IMR-90 (cell line): ENCODE measurements around the gene UPK3A. TPM values are rescaled to one million over a fixed set of nuclear protein-coding genes. Genes with fewer than 3 reads are reported as not detected.

ENCODE experiments used
- ATAC-seq: fragments of 200-7000 bp; cut with Tn5 transposase; 2 replicates; pipeline ENCODE4 v1.9.1; 2020; ENCODE audit warnings: low read depth, mild to moderate bottlenecking, moderate library complexity
- BruUV-seq: library from RNA; stranded (reverse); fragments of 400-500 nt; replicated peaks from 2 replicates; lab custom pipeline; 2021; lab: Mats Ljungman, UMichigan
- CTCF ChIA-PET: fragments of 300-600 bp; formaldehyde crosslinking; extraction: SDS; loops from one replicate; lab custom pipeline; 2021; ENCODE audit warnings: antibody characterized with exemption; lab: Yijun Ruan, JAX
- POLR2A ChIA-PET: fragments of 300-600 bp; sonication (Branson Sonifier 250); formaldehyde crosslinking; loops from one replicate; lab custom pipeline; 2022; ENCODE audit warnings: antibody characterized with exemption; ENCODE audit not compliant: unreplicated experiment; lab: Charles Lee
- DNase-seq: peaks from one replicate; pipeline ENCODE4 v3.0.0; 2013
- H2AFZ ChIP-seq: replicated peaks from 2 replicates; pipeline ENCODE3; 2013; ENCODE audit warnings: low read length, mild to moderate bottlenecking; ENCODE audit not compliant: poor library complexity
- H2AK5ac ChIP-seq: 2 replicates; pipeline ENCODE4 v1.6.1; 2013; ENCODE audit warnings: low read depth, low read length, inconsistent platforms
- H2AK9ac ChIP-seq: replicated peaks from 2 replicates; pipeline ENCODE3; 2013; ENCODE audit warnings: mild to moderate bottlenecking, low read depth, low read length, moderate library complexity; ENCODE audit not compliant: poor library complexity
- H2BK120ac ChIP-seq: 2 replicates; pipeline ENCODE4 v1.6.1; 2013; ENCODE audit warnings: low read depth, low read length, inconsistent platforms
- H2BK15ac ChIP-seq: 3 replicates; pipeline ENCODE4 v1.6.1; 2013; ENCODE audit warnings: low read depth, low read length, inconsistent platforms
- H2BK20ac ChIP-seq: 2 replicates; pipeline ENCODE4 v1.6.1; 2013; ENCODE audit warnings: low read depth, mild to moderate bottlenecking, inconsistent platforms, low read length, moderate library complexity
- H2BK5ac ChIP-seq: 2 replicates; pipeline ENCODE4 v1.6.1; 2013; ENCODE audit warnings: mild to moderate bottlenecking, low read depth, low read length, inconsistent platforms; ENCODE audit not compliant: poor library complexity, severe bottlenecking
- H3K14ac ChIP-seq: replicated peaks from 2 replicates; pipeline ENCODE4 v1.6.1; 2013; ENCODE audit warnings: low read depth, low read length, inconsistent platforms
- H3K18ac ChIP-seq: 2 replicates; pipeline ENCODE4 v1.6.1; 2013; ENCODE audit warnings: low read depth, low read length, control low read depth
- H3K23ac ChIP-seq: 2 replicates; pipeline ENCODE4 v1.6.1; 2013; ENCODE audit warnings: low read depth, low read length, inconsistent platforms
- H3K27ac ChIP-seq: 2 replicates; pipeline ENCODE4 v1.5.1; 2013; ENCODE audit warnings: mild to moderate bottlenecking, control low read depth, low read length; ENCODE audit not compliant: insufficient read depth
- H3K27me3 ChIP-seq: 2 replicates; pipeline ENCODE4 v1.6.1; 2013; ENCODE audit warnings: low read length; ENCODE audit not compliant: control insufficient read depth, insufficient read depth
- H3K36me3 ChIP-seq: 2 replicates; pipeline ENCODE4 v1.6.1; 2013; ENCODE audit warnings: low read length, mixed read lengths; ENCODE audit not compliant: control insufficient read depth, insufficient read depth
- H3K4ac ChIP-seq: 2 replicates; pipeline ENCODE4 v1.6.1; 2013; ENCODE audit warnings: low read depth, low read length, inconsistent platforms
- H3K4me1 ChIP-seq: 2 replicates; pipeline ENCODE4 v1.6.1; 2013; ENCODE audit warnings: low read length, mixed read lengths; ENCODE audit not compliant: control insufficient read depth, insufficient read depth
- H3K4me2 ChIP-seq: 2 replicates; pipeline ENCODE4 v1.6.1; 2013; ENCODE audit warnings: low read depth, mild to moderate bottlenecking, control low read depth, low read length, moderate library complexity
- H3K4me3 ChIP-seq: 2 replicates; pipeline ENCODE4 v1.5.1; 2013; ENCODE audit warnings: low read depth, mild to moderate bottlenecking, control low read depth, low read length, moderate library complexity; ENCODE audit not compliant: insufficient read depth
- H3K56ac ChIP-seq: 2 replicates; pipeline ENCODE4 v1.6.1; 2013; ENCODE audit warnings: low read length, inconsistent platforms; ENCODE audit not compliant: insufficient read depth; ENCODE audit errors: extremely low read depth
- H3K79me1 ChIP-seq, 2 experiments: 2 replicates each; pipeline ENCODE4 v1.6.1; 2013; ENCODE audit warnings: low read length in 2 of 2, inconsistent platforms in 1 of 2, low read depth in 1 of 2
- H3K9ac ChIP-seq: 2 replicates; pipeline ENCODE4 v1.6.1; 2013; ENCODE audit warnings: low read depth, low read length, control low read depth
- H3K9me1 ChIP-seq: 2 replicates; pipeline ENCODE4 v1.6.1; 2013; ENCODE audit warnings: low read length, inconsistent platforms; ENCODE audit not compliant: insufficient read depth
- H3K9me3 ChIP-seq: 2 replicates; pipeline ENCODE4 v1.6.1; 2013; ENCODE audit warnings: low read length; ENCODE audit not compliant: control insufficient read depth, insufficient read depth
- H4K20me1 ChIP-seq: 2 replicates; pipeline ENCODE4 v1.6.1; 2013; ENCODE audit warnings: low read length, inconsistent platforms; ENCODE audit not compliant: insufficient read depth
- H4K5ac ChIP-seq: 2 replicates; pipeline ENCODE4 v1.6.1; 2013; ENCODE audit warnings: mild to moderate bottlenecking, low read depth, low read length, control low read depth
- H4K8ac ChIP-seq, 2 experiments: 2 replicates each; pipeline ENCODE4 v1.6.1; 2013; ENCODE audit warnings: low read depth in 2 of 2, low read length in 2 of 2, control low read depth in 1 of 2, inconsistent platforms in 1 of 2
- H4K91ac ChIP-seq: 2 replicates; pipeline ENCODE4 v1.6.1; 2013; ENCODE audit warnings: low read depth, low read length, inconsistent platforms; ENCODE audit not compliant: insufficient read depth
- BHLHE40 ChIP-seq: fragments of 150-350 bp; IDR thresholded peaks from 2 replicates; pipeline ENCODE4 v1.6.1; 2016; ENCODE audit warnings: mild to moderate bottlenecking, low read depth, low read length
- CEBPB ChIP-seq: IDR thresholded peaks from 2 replicates; pipeline ENCODE4 v1.6.1; 2012; ENCODE audit warnings: low read depth, low read length, improper control_type of control experiment
- CHD1 ChIP-seq: IDR thresholded peaks from 2 replicates; pipeline ENCODE4 v1.6.1; 2012; ENCODE audit warnings: low read depth, low read length, improper control_type of control experiment
- FOS ChIP-seq: fragments of 150-350 bp; IDR thresholded peaks from 2 replicates; pipeline ENCODE4 v1.6.1; 2016; ENCODE audit warnings: low read depth, low read length
- MAFK ChIP-seq: IDR thresholded peaks from 2 replicates; pipeline ENCODE4 v1.6.1; 2012; ENCODE audit warnings: low read depth, low read length, improper control_type of control experiment
- NFE2L2 ChIP-seq: fragments of 150-350 bp; IDR thresholded peaks from 2 replicates; pipeline ENCODE4 v1.6.1; 2016; ENCODE audit warnings: low read depth, mild to moderate bottlenecking, low read length
- RAD21 ChIP-seq: IDR thresholded peaks from 2 replicates; pipeline ENCODE4 v1.6.1; 2012; ENCODE audit warnings: low read length, improper control_type of control experiment
- RCOR1 ChIP-seq: IDR thresholded peaks from 2 replicates; pipeline ENCODE4 v1.6.1; 2012; ENCODE audit warnings: mild to moderate bottlenecking, low read length, improper control_type of control experiment; ENCODE audit not compliant: insufficient replicate concordance
- RFX5 ChIP-seq: IDR thresholded peaks from 2 replicates; pipeline ENCODE4 v1.8.0; 2012; ENCODE audit warnings: low read depth, mild to moderate bottlenecking, low read length, moderate library complexity
- WGBS, 2 experiments: methylation state at CpG; one replicate each; pipeline versions ENCODE4 v1.1.5 to v1.1.7; 2013; ENCODE audit warnings: missing lambda C conversion rate in 2 of 2; ENCODE audit not compliant: insufficient read length in 1 of 2; ENCODE audit errors: extremely low coverage in 2 of 2; 5-methylcytosine and 5-hydroxymethylcytosine counted together
- dilution Hi-C: fragments of 300-500 bp; cut with HindIII; formaldehyde crosslinking; loops from one replicate; pipeline ENCODE4 v1.14.3; 2018; ENCODE audit warnings: low sequenced_read_pairs; ENCODE audit not compliant: unreplicated experiment
- in situ Hi-C: fragments of 300-500 bp; cut with MboI; formaldehyde crosslinking; loops from 3 replicates; pipeline ENCODE4 v1.14.3; 2019; ENCODE audit warnings: low sequenced_read_pairs, inconsistent platforms, mixed read lengths
- intact Hi-C: fragments of 100-400 bp; cut with micrococcal nuclease; formaldehyde crosslinking; loops from 2 replicates; pipeline ENCODE4 v1.10.0; 2022
- polyA plus RNA-seq, 3 experiments: library from polyadenylated mRNA; depleted of rRNA; stranded (reverse); fragments of >200 nt; gene quantifications; 2 replicates each; pipeline ENCODE4 v1.2.3, GENCODE V29; 2012; ENCODE audit warnings: low replicate concordance in 1 of 3
- total RNA-seq: library from RNA; depleted of rRNA; stranded (reverse); fragments of >200 nt; gene quantifications from 2 replicates; pipeline ENCODE4 v1.2.3, GENCODE V29; 2012
- TF ChIP-seq, protein P1 (sequence below): conservative IDR thresholded peaks from 2 replicates; pipeline ENCODE4 v1.5.1; 2012; ENCODE audit warnings: mild to moderate bottlenecking, low read depth, low read length, improper control_type of control experiment
- TF ChIP-seq, protein P2 (sequence below): fragments of 150-350 bp; IDR thresholded peaks from 2 replicates; pipeline ENCODE4 v1.6.1; 2016; ENCODE audit warnings: low read depth, mild to moderate bottlenecking, low read length, moderate library complexity, borderline replicate concordance

UPK3A gene
- total and polyA plus RNA-seq, 2 of the 4 experiments (the other 2 are of a cell fraction), result not detected

GRCh38 chr22:45324311-45324711 lies 39.6 kb downstream of the UPK3A start:
- no peak overlapping the region for H3K4me3 ChIP-seq
- H3K9me1 ChIP-seq, result peaks cover 21% of the 10 kb centered on the region
- no peak overlapping the region for H4K91ac ChIP-seq
- no peak overlapping the region for H4K8ac ChIP-seq
- H3K23ac ChIP-seq, result no peak overlapping the region
- no peak overlapping the region for H2AFZ ChIP-seq
- H3K14ac ChIP-seq, result no peak overlapping the region
- no peak overlapping the region for H3K27ac ChIP-seq
- H3K56ac ChIP-seq, result no peak overlapping the region
- peaks cover 41% of the 10 kb centered on the region for H3K36me3 ChIP-seq
- 100% methylated on average over 4 of the region's 12 CpGs; no CpG with 5 or more reads in 1 of the 2 experiments for WGBS, 2 experiments
- no peak for DNase-seq
- in situ Hi-C loops, result no loop called here
- H4K20me1 ChIP-seq, result peaks cover 19% of the 10 kb centered on the region
- BruUV-seq, result no TSS peak
- dilution Hi-C loops, result no loop called here
- H2AK5ac ChIP-seq, result no peak overlapping the region
- CTCF ChIA-PET, result interaction anchor here (0.6 to 0.7 kb wide), 3 partner anchors 24 to 153 kb away, joined by 3 read pairs; no protein-coding TSS in a partner anchor
- no peak overlapping the region for H3K9ac ChIP-seq
- POLR2A ChIA-PET, result no interaction called here
- H2AK9ac ChIP-seq, result no peak overlapping the region
- H3K18ac ChIP-seq, result no peak overlapping the region
- no peaks in the 10 kb centered on the region for H3K27me3 ChIP-seq
- H4K5ac ChIP-seq, result no peak overlapping the region
- H2BK15ac ChIP-seq, result no peak overlapping the region
- intact Hi-C loops, result no loop called here
- peaks cover 10% of the 10 kb centered on the region for H3K4me1 ChIP-seq
- no peak overlapping the region for H3K4ac ChIP-seq
- no peak overlapping the region for H2BK20ac ChIP-seq
- no peak overlapping the region for H3K4me2 ChIP-seq
- H2BK5ac ChIP-seq, result no peak overlapping the region
- ATAC-seq, result no peak
- H3K79me1 ChIP-seq, result peaks cover 21 to 52% of the 10 kb centered on the region in 2 experiments
- H2BK120ac ChIP-seq, result no peak overlapping the region
- H3K9me3 ChIP-seq, result no peaks in the 10 kb centered on the region
- TF ChIP-seq MAFK, result no peak
- no peak for TF ChIP-seq RCOR1
- TF ChIP-seq RFX5, result no peak
- TF ChIP-seq CHD1, result no peak
- no peak for TF ChIP-seq BHLHE40
- TF ChIP-seq NFE2L2, result no peak
- TF ChIP-seq RAD21, result no peak
- no peak for TF ChIP-seq FOS
- TF ChIP-seq, protein P1, sequence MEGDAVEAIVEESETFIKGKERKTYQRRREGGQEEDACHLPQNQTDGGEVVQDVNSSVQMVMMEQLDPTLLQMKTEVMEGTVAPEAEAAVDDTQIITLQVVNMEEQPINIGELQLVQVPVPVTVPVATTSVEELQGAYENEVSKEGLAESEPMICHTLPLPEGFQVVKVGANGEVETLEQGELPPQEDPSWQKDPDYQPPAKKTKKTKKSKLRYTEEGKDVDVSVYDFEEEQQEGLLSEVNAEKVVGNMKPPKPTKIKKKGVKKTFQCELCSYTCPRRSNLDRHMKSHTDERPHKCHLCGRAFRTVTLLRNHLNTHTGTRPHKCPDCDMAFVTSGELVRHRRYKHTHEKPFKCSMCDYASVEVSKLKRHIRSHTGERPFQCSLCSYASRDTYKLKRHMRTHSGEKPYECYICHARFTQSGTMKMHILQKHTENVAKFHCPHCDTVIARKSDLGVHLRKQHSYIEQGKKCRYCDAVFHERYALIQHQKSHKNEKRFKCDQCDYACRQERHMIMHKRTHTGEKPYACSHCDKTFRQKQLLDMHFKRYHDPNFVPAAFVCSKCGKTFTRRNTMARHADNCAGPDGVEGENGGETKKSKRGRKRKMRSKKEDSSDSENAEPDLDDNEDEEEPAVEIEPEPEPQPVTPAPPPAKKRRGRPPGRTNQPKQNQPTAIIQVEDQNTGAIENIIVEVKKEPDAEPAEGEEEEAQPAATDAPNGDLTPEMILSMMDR, result no peak
- TF ChIP-seq, protein P2, sequence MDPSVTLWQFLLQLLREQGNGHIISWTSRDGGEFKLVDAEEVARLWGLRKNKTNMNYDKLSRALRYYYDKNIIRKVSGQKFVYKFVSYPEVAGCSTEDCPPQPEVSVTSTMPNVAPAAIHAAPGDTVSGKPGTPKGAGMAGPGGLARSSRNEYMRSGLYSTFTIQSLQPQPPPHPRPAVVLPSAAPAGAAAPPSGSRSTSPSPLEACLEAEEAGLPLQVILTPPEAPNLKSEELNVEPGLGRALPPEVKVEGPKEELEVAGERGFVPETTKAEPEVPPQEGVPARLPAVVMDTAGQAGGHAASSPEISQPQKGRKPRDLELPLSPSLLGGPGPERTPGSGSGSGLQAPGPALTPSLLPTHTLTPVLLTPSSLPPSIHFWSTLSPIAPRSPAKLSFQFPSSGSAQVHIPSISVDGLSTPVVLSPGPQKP, result no peak
- no peak for TF ChIP-seq CEBPB
